ENCODE measurements around the gene PELI2.

- TF ChIP-seq CTCF (IDR thresholded peaks at IDR 0.05) (no peak), POLR2A (IDR thresholded peaks at IDR 0.05) (no peak)
Measured at GRCh38 chr14:56175773-56176172, 57.6 kb downstream of the PELI2 start.

All from lower leg skin (tissue), 3 donors.